Prostate gland (tissue), 2 donors: ENCODE results near the gene ARMH3. TPM values are rescaled to one million over a fixed set of nuclear protein-coding genes. Genes with fewer than 3 reads are reported as not detected.

Experiments
- DNase-seq: peaks from one replicate; pipeline ENCODE4 v3.0.0-alpha.2; 2019; ENCODE audit warnings: low spot score
- H3K27ac ChIP-seq, 2 donors: fragments of 200-600 bp; sonication (generic); 2 replicates each; pipeline ENCODE4 v1.5.1; 2017 to 2019
- H3K27me3 ChIP-seq: fragments of 200-600 bp; sonication (generic); replicated peaks from 2 replicates; pipeline ENCODE4 v1.5.1; 2019; ENCODE audit not compliant: insufficient read depth
- H3K36me3 ChIP-seq, 2 donors: fragments of 200-600 bp; sonication (generic); 1 replicate in 1 of 2; 2 replicates in 1 of 2; pipeline versions ENCODE4 v1.5.1 to v1.8.1; 2017 to 2019
- H3K4me1 ChIP-seq: fragments of 200-600 bp; sonication (generic); replicated peaks from 2 replicates; pipeline ENCODE4 v1.5.1; 2019
- H3K4me3 ChIP-seq, 2 donors: fragments of 200-600 bp; sonication (generic); 2 replicates each; pipeline ENCODE4 v1.5.1; 2017 to 2019
- H3K9me3 ChIP-seq: fragments of 200-600 bp; sonication (generic); 2 replicates; pipeline ENCODE4 v1.5.1; 2017
- CTCF ChIP-seq, 4 experiments: fragments of 200-600 bp in 2 of 4; fragments of 450-650 bp in 2 of 4; sonication (generic) in 2 of 4; IDR thresholded peaks; 1 replicate in 3 of 4; 2 replicates in 1 of 4; pipeline ENCODE4 v1.5.1; 2016 to 2019; ENCODE audit warnings: antibody characterized with exemption in 4 of 4, mild to moderate bottlenecking in 2 of 4, moderate library complexity in 2 of 4
- POLR2A ChIP-seq: fragments of 450-650 bp; IDR thresholded peaks from one replicate; pipeline ENCODE4 v1.6.1; 2016; ENCODE audit warnings: antibody characterized with exemption, mild to moderate bottlenecking
- POLR2AphosphoS5 ChIP-seq: sonication (generic); formaldehyde crosslinking; IDR thresholded peaks from one replicate; pipeline ENCODE4 v1.6.1; 2017; ENCODE audit warnings: antibody characterized with exemption
- WGBS: methylation state at CpG from one replicate; pipeline ENCODE4 v1.1.5; 2018; 5-methylcytosine and 5-hydroxymethylcytosine counted together
- intact Hi-C: fragments of 100-400 bp; cut with DNase I; formaldehyde crosslinking; loops from one replicate; pipeline ENCODE4 v1.14.2; 2022
- total RNA-seq, 2 donors: library from RNA; depleted of rRNA; stranded (reverse); fragments of >200 nt; gene quantifications; one replicate each; pipeline ENCODE4 v1.1.0, GENCODE V29; 2016

Gene ARMH3
- total RNA-seq, 2 donors from 2014 or later: 15.1 to 20.5 TPM

- Histone ChIP-seq H3K4me3 (no peak overlapping the region), H3K4me1 (peaks cover 3% of the 10 kb centered on the region), H3K9me3 (no peaks in the 10 kb centered on the region), H3K27ac (no peak overlapping the region), H3K27me3 (no peaks in the 10 kb centered on the region), H3K36me3 (no peaks in the 10 kb centered on the region)
- TF ChIP-seq CTCF (IDR thresholded peaks at IDR 0.05): no peak
- no peak for TF ChIP-seq POLR2A
- TF ChIP-seq POLR2AphosphoS5: no peak
- WGBS: 69% methylated on average over 6 of the region's 6 CpGs
- DNase-seq: no peak
- intact Hi-C loops: no loop called here
Observed at GRCh38 chr10:101960879-101961395, 95.0 kb downstream of the ARMH3 start.

DNA sequence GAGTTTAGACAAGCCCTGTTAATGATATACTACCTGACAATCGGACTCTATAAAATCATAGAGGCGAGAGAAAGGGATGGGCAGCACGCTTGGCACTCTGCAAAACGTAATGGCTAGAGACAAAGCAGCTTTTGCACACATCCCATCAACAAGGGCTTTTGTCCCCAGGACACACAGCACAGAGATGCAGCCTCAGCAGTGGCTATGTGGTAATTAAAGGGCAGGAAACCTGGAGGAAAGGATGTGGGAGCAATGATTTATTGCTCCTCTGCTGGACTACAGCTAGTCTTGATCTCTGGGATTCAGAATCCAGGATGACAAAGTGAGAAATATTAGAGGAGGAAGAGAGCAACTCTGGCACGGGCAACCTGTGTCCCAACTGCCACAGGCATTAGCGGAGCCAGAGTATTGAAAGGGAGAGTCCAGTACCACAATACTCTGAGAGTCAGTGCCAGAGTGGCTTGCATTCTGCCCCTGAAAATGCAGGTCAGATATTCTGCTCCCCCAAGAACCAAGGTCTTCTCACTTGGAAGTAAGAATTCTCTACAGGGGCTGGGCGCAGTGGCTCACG, 96.5 kb downstream of the ARMH3 start:
- WGBS: 78% methylated on average over 8 of the region's 8 CpGs
- TF ChIP-seq CTCF (IDR thresholded peaks at IDR 0.05) (no peak), POLR2A (no peak), POLR2AphosphoS5 (no peak)
- intact Hi-C loops: no loop called here
- Histone ChIP-seq H3K27ac (no peak overlapping the region), H3K4me3 (no peak overlapping the region), H3K36me3 (no peaks in the 10 kb centered on the region), H3K27me3 (no peaks in the 10 kb centered on the region), H3K4me1 (peaks cover 3% of the 10 kb centered on the region), H3K9me3 (no peaks in the 10 kb centered on the region)
- no peak for DNase-seq

DNA sequence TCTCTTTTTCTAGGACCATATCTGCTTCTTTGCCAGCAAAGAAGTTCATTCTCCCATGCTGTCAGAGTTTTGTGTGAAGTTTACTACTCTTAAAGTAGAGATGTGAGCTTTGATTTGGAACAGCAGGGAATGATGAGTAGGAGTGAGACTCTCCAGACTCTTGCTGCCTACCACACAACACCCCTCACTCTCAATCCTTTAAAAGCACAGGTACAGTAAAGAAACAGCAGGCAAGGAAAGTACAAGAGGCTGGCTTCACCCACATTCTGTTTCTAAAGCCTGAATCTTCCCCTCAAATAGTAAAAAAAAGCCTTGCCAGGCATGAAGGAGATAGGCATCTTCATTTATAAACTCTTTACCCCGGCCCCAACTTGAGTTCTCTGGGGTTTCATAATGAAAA, 97.3 kb downstream of the ARMH3 start:
- 30% methylated on average over 1 of the region's 1 CpG for WGBS
- TF ChIP-seq POLR2A (no peak), CTCF (IDR thresholded peaks at IDR 0.05) (no peak), POLR2AphosphoS5 (no peak)
- intact Hi-C loops: no loop called here

GRCh38 chr10:101956898-101957297, 99.1 kb downstream of the ARMH3 start:
- 91% methylated on average over 1 of the region's 1 CpG for WGBS
- no peak overlapping the region for H3K4me3 ChIP-seq
- no peak for DNase-seq
- intact Hi-C loops: no loop called here
- TF ChIP-seq POLR2AphosphoS5 (no peak), CTCF (IDR thresholded peaks at IDR 0.05) (no peak), POLR2A (no peak)
- no peaks in the 10 kb centered on the region for H3K9me3 ChIP-seq
- H3K27ac ChIP-seq: no peak overlapping the region
- peaks cover 3% of the 10 kb centered on the region for H3K4me1 ChIP-seq
- no peaks in the 10 kb centered on the region for H3K27me3 ChIP-seq
- H3K36me3 ChIP-seq: no peaks in the 10 kb centered on the region

More for the DNA sequence above, 97.3 kb downstream of the ARMH3 start:
- H3K36me3 ChIP-seq: no peaks in the 10 kb centered on the region
- DNase-seq: no peak
- H3K4me3 ChIP-seq: no peak overlapping the region
- no peak overlapping the region for H3K27ac ChIP-seq
- H3K27me3 ChIP-seq: no peaks in the 10 kb centered on the region
- no peaks in the 10 kb centered on the region for H3K9me3 ChIP-seq
- peaks cover 3% of the 10 kb centered on the region for H3K4me1 ChIP-seq

- WGBS: 91% methylated on average over 1 of the region's 1 CpG
- no peak for TF ChIP-seq POLR2AphosphoS5
- no peak for TF ChIP-seq POLR2A
- TF ChIP-seq CTCF (IDR thresholded peaks at IDR 0.05): no peak
- Histone ChIP-seq H3K36me3 (no peaks in the 10 kb centered on the region), H3K4me1 (peaks cover 3% of the 10 kb centered on the region), H3K27me3 (no peaks in the 10 kb centered on the region), H3K9me3 (no peaks in the 10 kb centered on the region), H3K4me3 (no peak overlapping the region), H3K27ac (no peak overlapping the region)
- no peak for DNase-seq
- intact Hi-C loops: no loop called here
Observed at GRCh38 chr10:101956117-101956516, 99.9 kb downstream of the ARMH3 start.
